CD14-positive monocyte (primary cell): ENCODE results near the gene RFX7. TPM values are rescaled to one million over a fixed set of nuclear protein-coding genes. Genes with fewer than 3 reads are reported as not detected.

Source experiments
- DNase-seq, 3 donors: peaks; one replicate each; pipeline ENCODE4 v3.0.0-alpha.2; 2011 to 2022
- H2AFZ ChIP-seq: 2 replicates; pipeline ENCODE4 v1.6.0; 2012; ENCODE audit warnings: mild to moderate bottlenecking, low read depth, low read length, inconsistent platforms; ENCODE audit not compliant: insufficient read depth, poor library complexity, severe bottlenecking
- H3K27ac ChIP-seq, 2 donors: 1 replicate in 1 of 2; 2 replicates in 1 of 2; pipeline ENCODE4 v1.5.1; 2012 to 2013; ENCODE audit warnings: low read length in 2 of 2, control low read depth in 1 of 2, inconsistent platforms in 1 of 2, low read depth in 1 of 2, mild to moderate bottlenecking in 1 of 2
- H3K27me3 ChIP-seq, 2 donors: one replicate each; pipeline versions ENCODE4 v1.6.0 to v1.6.1; 2011 to 2013; ENCODE audit warnings: low read length in 2 of 2; ENCODE audit not compliant: control insufficient read depth in 2 of 2, insufficient read depth in 2 of 2
- H3K36me3 ChIP-seq, 2 donors: replicated peaks in 1 of 2; 1 replicate in 1 of 2; 2 replicates in 1 of 2; pipeline versions ENCODE4 v1.5.1 to v1.6.1; 2012 to 2013; ENCODE audit warnings: low read length in 2 of 2, control low read depth in 1 of 2, inconsistent platforms in 1 of 2, mild to moderate bottlenecking in 1 of 2; ENCODE audit not compliant: insufficient read depth in 2 of 2, control insufficient read depth in 1 of 2
- H3K4me1 ChIP-seq, 2 donors: 1 replicate in 1 of 2; 2 replicates in 1 of 2; pipeline versions ENCODE4 v1.5.1 to v1.6.1; 2012 to 2013; ENCODE audit warnings: low read length in 2 of 2, control low read depth in 1 of 2, inconsistent platforms in 1 of 2, mild to moderate bottlenecking in 1 of 2, moderate library complexity in 1 of 2; ENCODE audit not compliant: insufficient read depth in 2 of 2, control insufficient read depth in 1 of 2
- H3K4me2 ChIP-seq: replicated peaks from 2 replicates; pipeline ENCODE3; 2012; ENCODE audit warnings: low read length, moderate library complexity, mild to moderate bottlenecking; ENCODE audit not compliant: poor library complexity, severe bottlenecking; ENCODE audit errors: extremely low read depth
- H3K4me3 ChIP-seq, 3 experiments: fragments of 200-600 bp in 1 of 3; sonication (generic) in 1 of 3; replicated peaks in 1 of 3; 1 replicate in 2 of 3; 2 replicates in 1 of 3; pipeline ENCODE4 v1.5.1; 2011 to 2013; ENCODE audit warnings: low read length in 3 of 3, mild to moderate bottlenecking in 3 of 3, control low read depth in 2 of 3, low read depth in 2 of 3, inconsistent platforms in 1 of 3, moderate library complexity in 1 of 3
- H3K79me2 ChIP-seq: 2 replicates; pipeline ENCODE4 v1.6.0; 2012; ENCODE audit warnings: mild to moderate bottlenecking, control low read depth, inconsistent platforms, low read length, moderate library complexity; ENCODE audit not compliant: insufficient read depth
- H3K9ac ChIP-seq: 2 replicates; pipeline ENCODE4 v1.6.0; 2017; ENCODE audit warnings: low read length, mild to moderate bottlenecking; ENCODE audit not compliant: insufficient read depth, poor library complexity, severe bottlenecking
- H3K9me3 ChIP-seq, 2 donors: replicated peaks in 1 of 2; 1 replicate in 1 of 2; 2 replicates in 1 of 2; pipeline versions ENCODE4 v1.5.1 to v1.6.1; 2012 to 2013; ENCODE audit warnings: low read length in 2 of 2, control low read depth in 1 of 2; ENCODE audit not compliant: control insufficient read depth in 1 of 2, insufficient read depth in 1 of 2
- H4K20me1 ChIP-seq: 2 replicates; pipeline ENCODE4 v1.6.0; 2012; ENCODE audit warnings: mild to moderate bottlenecking, low read length, control low read depth, moderate library complexity; ENCODE audit not compliant: insufficient read depth
- H3K27ac Mint-ChIP-seq, 7 donors: one replicate each; pipeline ENCODE4 v1.8.0; 2020; ENCODE audit warnings: mild to moderate bottlenecking in 7 of 7, mixed read lengths in 7 of 7, moderate library complexity in 6 of 7, inconsistent platforms in 2 of 7
- H3K27me3 Mint-ChIP-seq, 3 donors: one replicate each; pipeline ENCODE4 v1.8.0; 2021 to 2022; ENCODE audit warnings: low read depth in 3 of 3, mild to moderate bottlenecking in 3 of 3, mixed read lengths in 3 of 3, moderate library complexity in 3 of 3, inconsistent platforms in 1 of 3
- H3K36me3 Mint-ChIP-seq, 2 donors: one replicate each; pipeline ENCODE4 v1.8.0; 2020; ENCODE audit warnings: mixed read lengths in 2 of 2, inconsistent platforms in 1 of 2, mild to moderate bottlenecking in 1 of 2
- H3K4me1 Mint-ChIP-seq: one replicate; pipeline ENCODE4 v1.8.0; 2020; ENCODE audit warnings: mild to moderate bottlenecking, mixed read lengths
- H3K4me3 Mint-ChIP-seq, 2 donors: one replicate each; pipeline ENCODE4 v1.8.0; 2020; ENCODE audit warnings: mild to moderate bottlenecking in 2 of 2, mixed read lengths in 2 of 2, moderate library complexity in 1 of 2
- H3K9me3 Mint-ChIP-seq, 7 donors: one replicate each; pipeline ENCODE4 v1.8.0; 2020 to 2022; ENCODE audit warnings: mixed read lengths in 7 of 7, mild to moderate bottlenecking in 6 of 7, moderate library complexity in 6 of 7, inconsistent platforms in 2 of 7
- WGBS: methylation state at CpG from one replicate; pipeline ENCODE4 v1.1.5; 2013; ENCODE audit warnings: missing lambda C conversion rate; ENCODE audit not compliant: insufficient coverage; 5-methylcytosine and 5-hydroxymethylcytosine counted together
- intact Hi-C, 2 donors: fragments of 100-400 bp; cut with micrococcal nuclease; formaldehyde crosslinking; loops; one replicate each; pipeline versions ENCODE4 v1.15.0 to v1.15.1; 2023
- polyA plus RNA-seq, 3 donors: library from polyadenylated mRNA; depleted of rRNA in 1 of 3; unstranded in 2 of 3; stranded (reverse) in 1 of 3; fragments of 300-500 nt in 2 of 3; fragments of >200 nt in 1 of 3; fragmentation: Illumina TruSeq in 2 of 3; gene quantifications; 1 replicate in 2 of 3; 2 replicates in 1 of 3; pipeline ENCODE4 v1.2.3, GENCODE V29; 2012 to 2021
- TF ChIP-seq, protein P1 (sequence below): fragments of 200-600 bp; IDR thresholded peaks from one replicate; pipeline ENCODE4 v1.8.0; 2022; ENCODE audit warnings: antibody characterized with exemption, mild to moderate bottlenecking

The RFX7 gene
- polyA plus RNA-seq, 3 donors: 1.0 to 2.9 (median 1.2) TPM

DNA sequence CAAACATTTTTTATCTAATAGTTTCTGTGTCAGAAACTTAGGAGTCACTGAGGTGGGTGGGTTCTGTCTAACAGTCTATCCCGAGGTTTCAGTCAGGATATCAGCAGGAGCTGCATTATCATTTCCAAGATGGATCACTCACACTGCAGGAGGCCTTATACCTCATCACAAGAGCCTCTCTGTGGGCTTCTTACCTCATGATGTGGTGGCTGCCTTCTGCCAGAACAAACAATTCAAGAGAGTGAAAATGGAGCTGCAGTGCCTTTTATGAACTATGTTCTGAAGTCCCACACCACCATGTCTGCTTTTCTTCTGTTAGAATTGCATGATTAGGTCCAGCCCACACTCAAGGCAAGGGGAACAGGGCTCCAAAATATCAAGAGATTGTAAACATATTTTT lies 27.9 kb downstream of the RFX7 start:
- TF ChIP-seq, protein P1, sequence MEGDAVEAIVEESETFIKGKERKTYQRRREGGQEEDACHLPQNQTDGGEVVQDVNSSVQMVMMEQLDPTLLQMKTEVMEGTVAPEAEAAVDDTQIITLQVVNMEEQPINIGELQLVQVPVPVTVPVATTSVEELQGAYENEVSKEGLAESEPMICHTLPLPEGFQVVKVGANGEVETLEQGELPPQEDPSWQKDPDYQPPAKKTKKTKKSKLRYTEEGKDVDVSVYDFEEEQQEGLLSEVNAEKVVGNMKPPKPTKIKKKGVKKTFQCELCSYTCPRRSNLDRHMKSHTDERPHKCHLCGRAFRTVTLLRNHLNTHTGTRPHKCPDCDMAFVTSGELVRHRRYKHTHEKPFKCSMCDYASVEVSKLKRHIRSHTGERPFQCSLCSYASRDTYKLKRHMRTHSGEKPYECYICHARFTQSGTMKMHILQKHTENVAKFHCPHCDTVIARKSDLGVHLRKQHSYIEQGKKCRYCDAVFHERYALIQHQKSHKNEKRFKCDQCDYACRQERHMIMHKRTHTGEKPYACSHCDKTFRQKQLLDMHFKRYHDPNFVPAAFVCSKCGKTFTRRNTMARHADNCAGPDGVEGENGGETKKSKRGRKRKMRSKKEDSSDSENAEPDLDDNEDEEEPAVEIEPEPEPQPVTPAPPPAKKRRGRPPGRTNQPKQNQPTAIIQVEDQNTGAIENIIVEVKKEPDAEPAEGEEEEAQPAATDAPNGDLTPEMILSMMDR: no peak
- no peak overlapping the region for H3K27ac Mint-ChIP-seq
- no peaks in the 10 kb centered on the region for H3K4me1 ChIP-seq
- peaks cover 10 to 21% (median 15%) of the 10 kb centered on the region in 7 donors for H3K9me3 Mint-ChIP-seq
- no peak overlapping the region for H2AFZ ChIP-seq
- no peak overlapping the region for H3K4me3 ChIP-seq
- H3K36me3 Mint-ChIP-seq: peaks cover 10 to 16% of the 10 kb centered on the region in 2 donors
- no peak for DNase-seq
- H3K79me2 ChIP-seq: peaks cover 49% of the 10 kb centered on the region
- intact Hi-C loops: no loop called here
- H4K20me1 ChIP-seq: no peaks in the 10 kb centered on the region
- H3K4me2 ChIP-seq: no peak overlapping the region
- no peaks in the 10 kb centered on the region for H3K27me3 ChIP-seq
- no peak overlapping the region for H3K9ac ChIP-seq
- peaks cover 0 to 10% of the 10 kb centered on the region in 2 donors for H3K36me3 ChIP-seq
- no peaks in the 10 kb centered on the region for H3K27me3 Mint-ChIP-seq
- no peak overlapping the region for H3K27ac ChIP-seq
- H3K4me1 Mint-ChIP-seq: no peaks in the 10 kb centered on the region
- peaks cover 6 to 19% of the 10 kb centered on the region in 2 donors for H3K9me3 ChIP-seq
- H3K4me3 Mint-ChIP-seq: no peak overlapping the region
- no CpG with 5 or more reads among the region's 1 CpG for WGBS

DNA sequence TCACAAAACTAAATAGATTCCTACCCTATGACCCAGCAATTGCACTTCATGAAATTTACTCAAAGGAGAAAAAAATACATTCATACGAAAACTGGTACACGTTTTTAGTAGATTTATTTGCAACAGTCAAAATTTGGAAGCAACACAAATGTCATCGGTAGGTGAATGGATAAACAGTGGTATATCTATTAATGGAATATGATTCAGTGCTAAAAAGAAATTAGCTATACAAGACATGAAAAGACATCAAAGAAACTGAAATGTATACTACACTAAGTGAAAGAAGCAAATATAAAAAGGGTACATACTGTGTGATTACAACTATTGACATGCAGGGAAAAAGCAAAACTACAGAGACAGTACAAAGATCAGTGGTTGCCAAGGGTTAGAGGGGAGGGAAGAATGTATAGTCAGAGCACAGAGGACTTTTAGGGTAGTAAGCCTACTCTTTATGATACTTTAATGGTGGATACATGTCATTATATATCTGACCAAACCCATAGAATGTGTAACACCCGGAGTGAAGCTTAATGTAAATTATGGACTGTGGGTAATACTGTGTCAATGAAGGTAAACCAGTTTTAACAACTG lies 31.6 kb downstream of the RFX7 start:
- intact Hi-C loops: no loop called here
- H3K27ac Mint-ChIP-seq: no peak overlapping the region
- peaks cover 11% of the 10 kb centered on the region for H4K20me1 ChIP-seq
- H3K4me3 ChIP-seq: no peak overlapping the region
- DNase-seq: no peak
- no peak overlapping the region for H3K9ac ChIP-seq
- H3K4me1 ChIP-seq: no peaks in the 10 kb centered on the region
- no peak overlapping the region for H2AFZ ChIP-seq
- no peak overlapping the region for H3K4me3 Mint-ChIP-seq
- H3K79me2 ChIP-seq: peaks cover 59% of the 10 kb centered on the region
- H3K4me2 ChIP-seq: no peak overlapping the region
- H3K9me3 ChIP-seq: peaks cover 0 to 15% of the 10 kb centered on the region in 2 donors
- H3K27me3 Mint-ChIP-seq: no peaks in the 10 kb centered on the region
- TF ChIP-seq, protein P1: no peak
- no CpG with 5 or more reads among the region's 4 CpGs for WGBS
- peaks cover 10 to 19% of the 10 kb centered on the region in 2 donors for H3K36me3 Mint-ChIP-seq
- no peaks in the 10 kb centered on the region for H3K27me3 ChIP-seq
- peaks cover 0 to 15% (median 7%) of the 10 kb centered on the region in 7 donors for H3K9me3 Mint-ChIP-seq
- no peak overlapping the region for H3K27ac ChIP-seq
- H3K4me1 Mint-ChIP-seq: peaks cover 22% of the 10 kb centered on the region
- H3K36me3 ChIP-seq: peaks cover 0 to 10% of the 10 kb centered on the region in 2 donors
